Uterus (tissue), 2 donors: Measurements from ENCODE around the gene CLMN.

Experiments
- CTCF ChIP-seq, 4 experiments: fragments of 200-600 bp in 2 of 4; fragments of 450-650 bp in 2 of 4; sonication (generic) in 2 of 4; IDR thresholded peaks; one replicate each; pipeline ENCODE4 v1.5.1; 2016 to 2019; ENCODE audit warnings: antibody characterized with exemption in 4 of 4, mild to moderate bottlenecking in 2 of 4, moderate library complexity in 1 of 4
- POLR2A ChIP-seq, 2 donors: fragments of 450-650 bp; IDR thresholded peaks; one replicate each; pipeline ENCODE4 v1.6.1; 2016; ENCODE audit warnings: antibody characterized with exemption in 2 of 2, mild to moderate bottlenecking in 1 of 2, moderate library complexity in 1 of 2

- TF ChIP-seq CTCF (IDR thresholded peaks at IDR 0.05): no peak
- TF ChIP-seq POLR2A (IDR thresholded peaks at IDR 0.05): no peak
These were observed 172.1 kb downstream of the CLMN start for GRCh38 chr14:95147597-95147996.
